ENCODE results near the gene DSCAM.

DNA sequence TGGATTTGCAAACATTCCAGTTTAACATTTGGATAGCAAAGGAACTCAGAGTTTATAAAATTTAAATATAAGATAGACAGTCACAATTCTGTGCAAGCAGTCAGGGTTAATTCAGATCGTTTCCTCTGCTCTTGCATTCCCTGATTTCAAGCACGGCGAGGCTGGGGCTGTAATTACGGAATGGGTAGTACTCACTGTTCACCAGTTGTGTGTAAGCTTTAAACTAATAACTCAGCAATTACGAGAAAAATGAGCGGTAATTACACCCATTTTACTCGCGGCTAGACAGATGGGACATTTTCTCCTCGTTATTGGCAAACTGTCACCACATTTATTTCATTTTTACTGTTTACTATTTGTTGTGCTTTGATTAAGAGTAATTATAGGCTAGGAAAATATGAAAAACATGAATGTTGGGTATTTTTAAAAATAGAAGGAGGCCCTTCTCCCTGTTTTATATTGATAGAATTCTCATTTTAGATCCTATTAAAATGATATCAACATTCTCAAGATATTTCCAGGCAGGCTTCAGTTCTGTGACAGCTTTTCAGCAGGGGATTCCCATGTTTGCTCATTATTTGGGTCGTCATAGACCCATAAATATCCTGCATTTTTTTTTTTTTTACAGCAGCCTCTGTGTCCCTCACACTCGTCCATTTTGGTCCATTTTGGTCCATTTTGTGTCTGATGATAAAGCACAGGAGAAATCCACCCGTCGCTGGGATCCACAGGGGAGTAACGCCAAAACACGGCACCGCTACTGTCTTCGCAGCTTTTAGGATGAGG is 208.3 kb downstream of the DSCAM start:
- TF ChIP-seq CTCF (IDR thresholded peaks at IDR 0.05) (no peak), EZH2 (IDR thresholded peaks at IDR 0.05) (no peak)
